Activated T-helper 1 cell treated with Interleukin-2 at 50 U/mL for 16 hours (primary cell): Measurements from ENCODE around the gene PRSS33.

Experiments
- DNase-seq: peaks from one replicate; pipeline ENCODE4 v3.0.0-alpha.2; 2020; ENCODE audit warnings: low read depth

Gene PRSS33

GRCh38 chr16:2741168-2741567, 46.2 kb downstream of the PRSS33 start:
- DNase-seq = no peak

- no peak for DNase-seq
Observed at GRCh38 chr16:2740476-2740875, 46.9 kb downstream of the PRSS33 start.

- no peak for DNase-seq
Observed at GRCh38 chr16:2739625-2740430, 47.5 kb downstream of the PRSS33 start.

- no peak for DNase-seq
Observed at GRCh38 chr16:2738615-2739014, 48.7 kb downstream of the PRSS33 start.

- DNase-seq = no peak
Observed at GRCh38 chr16:2737895-2738418, 49.4 kb downstream of the PRSS33 start.

- no peak for DNase-seq
Observed at GRCh38 chr16:2737238-2737605, 50.1 kb downstream of the PRSS33 start.

GRCh38 chr16:2736476-2737237, 50.7 kb downstream of the PRSS33 start:
- no peak for DNase-seq

- DNase-seq = no peak
Observed at GRCh38 chr16:2734844-2735515, 52.4 kb downstream of the PRSS33 start.
